Left ventricle myocardium inferior (tissue), 1 donor: ENCODE data around the gene PSMA3. TPM values are rescaled to one million over a fixed set of nuclear protein-coding genes. Genes with fewer than 3 reads are reported as not detected.

Source experiments
- DNase-seq: peaks from one replicate; pipeline ENCODE4 v3.0.0-alpha.2; 2020
- H3K27ac ChIP-seq: fragments of 200-600 bp; replicated peaks from 2 replicates; pipeline ENCODE4 v1.8.0; 2021
- H3K27me3 ChIP-seq: fragments of 200-600 bp; 2 replicates; pipeline ENCODE4 v1.8.0; 2021; ENCODE audit warnings: low read depth
- H3K36me3 ChIP-seq: fragments of 200-600 bp; 2 replicates; pipeline ENCODE4 v1.8.0; 2021
- H3K4me1 ChIP-seq: fragments of 200-600 bp; 2 replicates; pipeline ENCODE4 v1.8.0; 2021
- H3K4me3 ChIP-seq: fragments of 200-600 bp; 2 replicates; pipeline ENCODE4 v1.8.0; 2021; ENCODE audit warnings: mild to moderate bottlenecking, moderate library complexity
- H3K9me3 ChIP-seq: fragments of 200-600 bp; replicated peaks from 2 replicates; pipeline ENCODE4 v1.8.0; 2021
- CTCF ChIP-seq: fragments of 200-600 bp; IDR thresholded peaks from 2 replicates; pipeline ENCODE4 v1.8.0; 2021; ENCODE audit warnings: antibody characterized with exemption, mild to moderate bottlenecking, borderline replicate concordance
- intact Hi-C: fragments of 100-400 bp; cut with micrococcal nuclease; formaldehyde crosslinking; loops from one replicate; pipeline ENCODE4 v1.11.0; 2022
- total RNA-seq: library from RNA; stranded (reverse); fragmentation: NEBNext Ultra II Directional; extraction: Animal tissue kit (Norgen Biotek cat#: 25700); gene quantifications from one replicate; pipeline ENCODE4 v1.2.1, GENCODE V29; 2021
- donor health status: DM: no; HTN: yes; CAD: no; lungs with severe emphysema.

Gene PSMA3
- total RNA-seq, 1 donor from 2014 or later, result 161 TPM

- H3K27me3 ChIP-seq, result no peaks in the 10 kb centered on the region
- peak overlapping the region; percentile 4 for H3K27ac ChIP-seq
- H3K4me1 ChIP-seq, result peaks cover 74% of the 10 kb centered on the region
- no peak for TF ChIP-seq CTCF
- intact Hi-C loops, result no loop called here
- no peaks in the 10 kb centered on the region for H3K9me3 ChIP-seq
- no peak for DNase-seq
- H3K36me3 ChIP-seq, result peaks cover 63% of the 10 kb centered on the region
- H3K4me3 ChIP-seq, result no peak overlapping the region
These were observed 31.0 kb downstream of the PSMA3 start for GRCh38 chr14:58275527-58276190.

- TF ChIP-seq CTCF, result no peak
- peaks cover 74% of the 10 kb centered on the region for H3K4me1 ChIP-seq
- H3K27ac ChIP-seq, result peak overlapping the region; percentile 4
- DNase-seq, result no peak
- intact Hi-C loops, result no loop called here
- no peaks in the 10 kb centered on the region for H3K9me3 ChIP-seq
- H3K27me3 ChIP-seq, result no peaks in the 10 kb centered on the region
- no peak overlapping the region for H3K4me3 ChIP-seq
- peaks cover 57% of the 10 kb centered on the region for H3K36me3 ChIP-seq
These were observed 31.6 kb downstream of the PSMA3 start for GRCh38 chr14:58276208-58276607.

- Histone ChIP-seq H3K4me1 (peaks cover 74% of the 10 kb centered on the region), H3K4me3 (no peak overlapping the region), H3K27ac (no peak overlapping the region), H3K36me3 (peaks cover 40% of the 10 kb centered on the region), H3K27me3 (no peaks in the 10 kb centered on the region), H3K9me3 (no peaks in the 10 kb centered on the region)
- intact Hi-C loops, result no loop called here
- DNase-seq, result no peak
- no peak for TF ChIP-seq CTCF
These were observed 33.5 kb downstream of the PSMA3 start for GRCh38 chr14:58278177-58278576.

- TF ChIP-seq CTCF, result no peak
- H3K4me1 ChIP-seq, result peaks cover 66% of the 10 kb centered on the region
- intact Hi-C loops, result no loop called here
These were observed 36.5 kb downstream of the PSMA3 start for GRCh38 chr14:58280954-58281787.

GRCh38 chr14:58281969-58282368 is 37.3 kb downstream of the PSMA3 start:
- H3K4me3 ChIP-seq, result peak overlapping the region; percentile 18
- peaks cover 60% of the 10 kb centered on the region for H3K4me1 ChIP-seq
- no peak for DNase-seq
- no peaks in the 10 kb centered on the region for H3K27me3 ChIP-seq
- peaks cover 62% of the 10 kb centered on the region for H3K36me3 ChIP-seq
- H3K9me3 ChIP-seq, result no peaks in the 10 kb centered on the region
- H3K27ac ChIP-seq, result peak overlapping the region; percentile 76
- intact Hi-C loops, result no loop called here
- TF ChIP-seq CTCF, result no peak

More at GRCh38 chr14:58280954-58281787, 36.5 kb downstream of the PSMA3 start:
- Histone ChIP-seq H3K4me3 (peak overlapping the region; percentile 18), H3K27ac (peak overlapping the region; percentile 76), H3K27me3 (no peaks in the 10 kb centered on the region), H3K36me3 (peaks cover 61% of the 10 kb centered on the region), H3K9me3 (no peaks in the 10 kb centered on the region)
- no peak for DNase-seq
